GM21825 (cell line): ENCODE results near the gene SCFD2.

Source experiments
- ATAC-seq: cut with Tn5 transposase; IDR thresholded peaks from one replicate; pipeline ENCODE4 v1.9.1; 2021; ENCODE audit warnings: mild to moderate bottlenecking, moderate library complexity; ENCODE audit not compliant: unreplicated experiment

SCFD2 gene

GRCh38 chr4:52939739-52940138, 426.1 kb downstream of the SCFD2 start:
- ATAC-seq = no peak

- no peak for ATAC-seq
Observed at GRCh38 chr4:52939325-52939724, 426.5 kb downstream of the SCFD2 start.

- no peak for ATAC-seq
Observed at GRCh38 chr4:52937829-52938228, 428.0 kb downstream of the SCFD2 start.

GRCh38 chr4:52936729-52937128, 429.1 kb downstream of the SCFD2 start:
- no peak for ATAC-seq

GRCh38 chr4:52935317-52935716, 430.5 kb downstream of the SCFD2 start:
- ATAC-seq = no peak

GRCh38 chr4:52933738-52934137, 432.1 kb downstream of the SCFD2 start:
- ATAC-seq = no peak

GRCh38 chr4:52932591-52933470, 433.0 kb downstream of the SCFD2 start:
- ATAC-seq = no peak

GRCh38 chr4:52931243-52931642, 434.6 kb downstream of the SCFD2 start:
- ATAC-seq = no peak

- ATAC-seq = no peak
Observed at GRCh38 chr4:52926196-52926974, 439.5 kb downstream of the SCFD2 start.

GRCh38 chr4:52925531-52925968, 440.3 kb downstream of the SCFD2 start:
- no peak for ATAC-seq

- no peak for ATAC-seq
Observed at GRCh38 chr4:52919461-52919860, 446.4 kb downstream of the SCFD2 start.

GRCh38 chr4:52917817-52918216, 448.0 kb downstream of the SCFD2 start:
- no peak for ATAC-seq

GRCh38 chr4:52915730-52916300, 450.0 kb downstream of the SCFD2 start:
- no peak for ATAC-seq

GRCh38 chr4:52915191-52915590, 450.7 kb downstream of the SCFD2 start:
- no peak for ATAC-seq

GRCh38 chr4:52914051-52914605, 451.7 kb downstream of the SCFD2 start:
- no peak for ATAC-seq

- ATAC-seq = no peak
Observed at GRCh38 chr4:52912608-52913007, 453.3 kb downstream of the SCFD2 start.

- ATAC-seq = peak; percentile 82
Observed at GRCh38 chr4:52911684-52912294, 454.1 kb downstream of the SCFD2 start.

- ATAC-seq = no peak
Observed at GRCh38 chr4:52910115-52910514, 455.7 kb downstream of the SCFD2 start.

- no peak for ATAC-seq
Observed at GRCh38 chr4:52907510-52907909, 458.4 kb downstream of the SCFD2 start.

GRCh38 chr4:52904421-52904820, 461.4 kb downstream of the SCFD2 start:
- ATAC-seq = no peak

GRCh38 chr4:52903273-52903672, 462.6 kb downstream of the SCFD2 start:
- no peak for ATAC-seq
